ENCODE measurements around the gene GLCE.

Gene GLCE

DNA sequence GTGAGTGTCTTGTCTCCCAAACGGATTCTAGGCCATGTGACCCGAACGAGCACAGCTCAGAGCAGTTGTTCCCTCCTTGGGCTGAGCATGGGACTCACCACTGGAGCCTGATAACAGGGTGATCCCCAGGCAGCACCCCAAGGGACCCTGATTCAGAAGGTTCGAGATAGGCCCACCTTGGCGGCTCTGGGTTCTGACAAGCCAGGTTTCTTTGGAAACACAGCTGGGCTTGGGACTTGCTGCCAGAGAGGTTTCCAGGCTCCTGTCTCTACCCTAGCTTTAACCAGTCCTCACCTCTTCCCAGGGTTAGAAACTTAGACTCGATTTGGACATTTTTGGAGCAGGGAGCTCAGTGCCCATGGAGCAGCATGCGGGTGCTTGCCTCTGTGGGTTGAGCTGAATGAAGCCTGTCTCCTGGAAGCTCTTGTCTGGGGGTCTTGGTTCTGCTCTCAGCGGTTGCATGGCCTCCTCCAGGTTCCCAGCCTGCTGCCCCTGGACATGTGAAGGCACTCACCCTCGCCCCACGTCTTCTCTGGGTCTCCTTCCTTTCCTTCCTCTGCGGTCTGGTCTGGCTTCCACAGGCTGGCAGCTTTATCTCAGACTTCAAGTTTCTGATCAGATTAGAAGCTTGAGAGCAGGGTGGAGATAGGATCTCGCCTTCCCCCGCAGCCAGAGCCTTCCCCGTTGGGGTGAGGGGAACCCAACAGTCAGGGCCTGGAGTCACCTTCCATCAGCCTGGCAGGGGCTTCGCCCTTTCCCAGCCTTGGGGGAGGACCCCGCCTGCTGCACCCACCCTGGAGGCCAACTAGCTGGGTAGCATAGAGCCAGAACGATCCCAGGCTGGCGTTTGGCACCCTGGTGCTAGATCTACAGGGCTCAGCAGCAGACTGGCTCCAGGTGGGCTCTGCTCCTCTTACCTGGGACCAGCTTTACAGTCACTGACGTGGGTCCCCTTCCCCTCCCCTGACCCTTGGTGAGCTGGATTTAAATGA, 159.2 kb downstream of the GLCE start:
- no peak for DNase-seq (ENCODE audit: low read depth, low spot score)

DNA sequence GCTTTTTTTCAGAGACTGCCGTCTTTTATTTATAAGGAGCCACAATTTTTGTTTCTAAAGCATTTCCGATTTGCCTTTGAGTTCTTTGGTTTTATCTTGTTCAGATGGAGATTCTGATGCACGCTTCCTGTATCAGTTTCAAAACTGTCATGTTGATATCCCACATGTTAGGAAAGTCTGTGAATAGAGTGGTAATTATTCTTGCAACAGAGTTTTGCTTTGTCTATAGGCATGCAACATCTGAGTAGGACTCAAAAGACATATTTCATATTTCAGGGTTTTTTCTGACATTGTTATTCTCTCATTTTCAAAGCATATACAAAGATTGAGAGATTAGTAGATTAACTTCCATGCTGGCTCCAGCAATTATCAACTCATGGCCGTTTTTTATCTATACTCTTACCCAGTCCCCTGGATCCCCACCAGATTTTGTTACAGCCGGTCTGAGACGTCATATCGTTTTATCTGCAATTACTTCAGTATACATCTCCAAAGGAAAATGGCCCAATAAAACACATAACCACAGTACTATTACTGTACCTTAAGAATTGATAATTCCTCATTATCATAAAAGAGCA, 160.6 kb downstream of the GLCE start:
- no peak for DNase-seq (ENCODE audit: low read depth, low spot score)

All from astrocyte of the hippocampus (primary cell).